ENCODE data around the gene LRRC3. TPM values are rescaled to one million over a fixed set of nuclear protein-coding genes. Genes with fewer than 3 reads are reported as not detected.
"Not testable (repeated sequence)": the region's sequence is repeated elsewhere in the genome, so short reads cannot be mapped to it uniquely, and the experiment has no call there.

LRRC3 gene, protein sequence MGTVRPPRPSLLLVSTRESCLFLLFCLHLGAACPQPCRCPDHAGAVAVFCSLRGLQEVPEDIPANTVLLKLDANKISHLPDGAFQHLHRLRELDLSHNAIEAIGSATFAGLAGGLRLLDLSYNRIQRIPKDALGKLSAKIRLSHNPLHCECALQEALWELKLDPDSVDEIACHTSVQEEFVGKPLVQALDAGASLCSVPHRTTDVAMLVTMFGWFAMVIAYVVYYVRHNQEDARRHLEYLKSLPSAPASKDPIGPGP
- total RNA-seq: 3.3 and 3.9 TPM in 2 replicates

DNA sequence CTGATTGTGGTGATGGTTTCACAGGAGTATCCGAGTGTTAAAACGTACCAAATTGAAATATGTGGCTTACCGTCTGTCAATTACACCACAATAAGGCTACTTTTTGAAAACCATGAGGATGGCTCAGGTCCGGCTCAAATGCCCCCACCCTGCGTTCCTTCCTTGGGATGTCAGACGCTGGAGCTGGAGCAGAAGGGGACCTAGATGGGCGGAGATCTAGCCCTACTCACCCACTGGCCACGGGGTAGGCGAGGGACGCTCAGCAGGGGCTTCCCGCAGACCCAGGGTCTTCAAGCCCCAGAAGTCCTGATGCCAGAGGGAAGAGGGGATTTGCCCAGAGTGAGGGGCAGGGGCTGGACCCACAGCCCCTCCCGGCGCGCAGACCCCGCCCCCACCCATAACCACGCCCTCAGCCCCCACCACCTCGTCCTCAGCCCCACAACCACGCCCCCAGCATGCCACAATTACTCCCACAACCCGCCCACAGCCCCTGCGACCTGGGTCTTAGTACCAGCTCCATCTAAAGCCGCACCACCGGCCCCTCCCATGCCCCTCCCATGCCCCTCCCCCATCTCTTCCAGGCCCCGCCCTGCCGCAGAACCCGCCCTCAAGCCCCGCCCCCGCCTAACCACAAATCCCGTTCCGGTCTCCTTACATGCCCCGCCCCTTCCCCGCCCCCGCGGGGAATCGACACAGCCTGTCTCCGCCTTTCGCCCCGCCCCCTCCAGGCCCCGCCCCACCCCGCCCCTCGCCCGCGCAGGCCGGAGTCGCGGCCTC lies at the start of gene LRRC3:
TSS of gene LRRC3 (plus strand) at position 764 of the 777 bp plus-strand sequence. CDS start 1,135 bp downstream, outside the sequence.
- intact Hi-C loops (cut with micrococcal nuclease): loop anchor here (1.0 kb wide), 3 partner anchors 27 to 418 kb away; partner anchors contain the start of genes CFAP410 and PTTG1IP

- intact Hi-C loops (cut with micrococcal nuclease): no loop called here
These were observed 49.1 kb upstream of the LRRC3 start for GRCh38 chr21:44405948-44406872.

DNA sequence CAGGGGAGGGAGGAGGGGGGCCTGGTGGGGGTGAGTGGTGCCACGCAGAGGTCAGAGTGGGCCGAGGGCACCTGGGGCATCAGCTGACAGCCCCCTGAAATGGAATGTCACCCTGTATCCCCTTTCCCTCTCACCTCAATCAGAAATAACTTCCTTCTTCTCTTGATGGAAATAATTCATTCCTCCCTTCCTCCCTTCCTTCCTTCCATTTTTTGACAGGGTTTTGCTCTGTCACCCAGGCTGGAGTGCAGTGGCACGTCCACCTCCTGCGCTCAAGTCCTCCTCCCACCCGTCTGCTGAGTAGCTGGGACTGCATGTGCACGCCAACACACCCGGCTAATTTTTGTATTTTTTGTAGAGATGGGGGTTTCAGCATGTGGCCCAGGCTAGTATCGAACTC lies 48.4 kb upstream of the LRRC3 start:
- intact Hi-C loops (cut with micrococcal nuclease): no loop called here

- intact Hi-C loops (cut with micrococcal nuclease): no loop called here
These were observed 47.8 kb upstream of the LRRC3 start for GRCh38 chr21:44407493-44407892.

GRCh38 chr21:44408226-44408625 lies 47.1 kb upstream of the LRRC3 start:
- intact Hi-C loops (cut with micrococcal nuclease): no loop called here

DNA sequence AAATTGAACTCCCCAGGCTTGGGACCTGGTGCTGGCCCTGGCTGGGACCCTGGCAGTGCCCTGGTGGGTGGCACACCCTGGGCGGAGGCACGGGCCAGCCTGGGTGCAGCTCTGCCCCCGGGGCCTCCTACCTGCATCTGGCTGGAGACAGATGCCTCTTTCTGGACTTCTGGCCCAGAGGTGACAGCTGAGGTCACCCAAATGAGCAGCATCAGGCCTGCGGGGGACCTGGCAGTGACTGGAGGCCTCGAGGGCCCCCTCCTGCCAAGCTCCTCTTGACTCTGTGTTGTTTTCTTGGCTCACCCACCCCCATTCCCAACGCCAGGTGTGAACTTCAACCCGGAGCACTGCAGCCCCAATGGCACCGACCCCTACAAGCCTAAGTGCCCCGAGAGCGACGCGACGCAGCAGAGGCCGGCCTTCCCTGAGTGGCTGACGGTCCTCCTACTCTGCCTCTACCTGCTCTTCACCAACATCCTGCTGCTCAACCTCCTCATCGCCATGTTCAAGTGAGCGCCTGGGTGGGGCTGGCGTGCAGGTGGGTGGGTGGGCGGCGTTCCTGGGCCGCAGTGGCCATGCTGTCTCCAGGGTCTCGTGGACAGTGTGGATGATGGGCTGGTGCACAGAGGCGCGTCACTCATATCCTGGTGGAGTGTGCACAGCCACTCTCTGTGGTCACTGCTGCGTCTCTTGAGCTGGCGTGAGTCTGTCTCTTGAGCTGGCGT lies 41.6 kb upstream of the LRRC3 start:
- intact Hi-C loops (cut with micrococcal nuclease): no loop called here

GRCh38 chr21:44414291-44415072 lies 40.8 kb upstream of the LRRC3 start:
- intact Hi-C loops (cut with micrococcal nuclease): no loop called here

DNA sequence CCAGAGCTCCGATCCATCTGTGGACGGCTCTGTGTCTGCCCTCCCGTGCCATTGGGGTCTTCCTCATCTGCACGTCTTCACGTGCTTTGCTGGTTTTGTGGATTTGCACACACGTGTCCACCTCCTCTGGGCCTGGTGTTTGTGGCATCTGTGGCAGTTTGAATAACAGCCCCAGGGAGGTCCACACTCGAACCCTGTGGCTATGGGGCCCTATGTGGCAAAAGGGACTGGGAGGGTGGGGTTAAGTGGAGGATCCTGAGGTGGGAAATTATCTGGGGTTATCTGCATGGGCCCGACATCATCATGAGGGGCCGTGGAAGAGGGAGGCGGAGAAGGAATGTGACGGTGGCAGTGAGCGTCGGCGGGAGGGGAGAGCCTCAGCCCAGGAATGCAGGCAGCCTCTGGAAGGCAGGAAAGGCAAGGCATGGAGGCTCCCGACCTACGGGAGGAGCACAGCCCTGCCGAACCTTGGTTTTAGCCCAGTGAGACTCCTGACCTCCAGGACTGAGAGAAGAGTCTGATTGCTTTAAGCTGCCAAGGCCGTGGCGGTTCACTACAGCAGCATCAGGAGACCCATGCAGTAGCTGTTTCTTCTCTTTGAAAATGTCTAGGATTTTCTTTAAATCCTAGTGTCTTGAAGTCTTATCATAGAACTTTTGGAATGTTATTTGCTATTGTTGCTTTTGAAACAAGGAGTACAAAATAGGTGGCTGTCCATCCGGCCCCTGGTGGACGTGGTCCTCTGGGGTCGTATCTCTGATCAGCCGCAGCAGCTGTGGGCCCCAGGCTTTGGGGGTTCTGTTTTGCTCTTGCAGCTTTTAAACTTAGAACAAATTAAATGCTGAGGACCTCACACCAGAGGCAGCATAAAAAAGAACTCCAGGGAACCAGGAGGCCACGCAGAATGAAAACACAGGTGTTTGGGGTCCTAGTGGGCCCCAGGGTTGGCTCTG lies 40.0 kb upstream of the LRRC3 start:
- intact Hi-C loops (cut with micrococcal nuclease): no loop called here

GRCh38 chr21:44416193-44416592 lies 39.1 kb upstream of the LRRC3 start:
- intact Hi-C loops (cut with micrococcal nuclease): no loop called here

- intact Hi-C loops (cut with micrococcal nuclease): not testable (repeated sequence)
These were observed 37.6 kb upstream of the LRRC3 start for GRCh38 chr21:44417621-44418107.

DNA sequence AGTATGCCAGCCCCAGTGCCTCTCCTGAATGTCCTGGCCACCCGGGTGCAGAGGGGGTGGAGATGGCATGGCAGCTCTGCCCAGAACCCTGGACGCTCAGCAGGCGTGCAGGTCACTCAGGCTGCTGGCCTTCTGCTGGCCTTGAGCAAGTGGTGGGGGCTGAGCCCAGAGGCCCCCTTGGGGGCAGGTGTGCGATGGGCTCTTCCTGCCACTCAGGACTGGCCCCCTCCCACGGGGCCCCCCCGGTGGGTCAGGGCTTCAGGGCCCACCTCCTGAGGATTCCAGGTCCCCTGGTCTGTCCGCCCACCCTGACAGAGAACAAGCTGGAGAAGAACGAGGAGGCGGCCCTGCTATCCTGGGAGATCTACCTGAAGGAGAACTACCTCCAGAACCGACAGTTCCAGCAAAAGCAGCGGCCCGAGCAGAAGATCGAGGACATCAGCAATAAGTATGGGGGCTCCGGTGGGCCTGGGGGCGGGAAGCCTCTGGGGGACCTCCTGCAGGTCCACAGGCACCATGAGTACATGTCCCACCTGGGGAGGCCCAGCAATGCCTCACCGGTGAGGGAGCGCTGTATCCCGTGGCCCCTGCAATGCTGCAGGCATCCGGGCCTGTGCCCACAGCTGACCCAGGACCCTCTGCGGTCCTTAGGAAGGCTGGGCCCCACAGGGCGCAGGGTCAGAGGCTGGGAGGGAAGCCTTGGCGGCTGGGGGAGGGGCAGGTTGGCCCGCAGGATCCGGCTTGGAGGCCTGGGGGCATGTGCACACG lies 37.0 kb upstream of the LRRC3 start:
- intact Hi-C loops (cut with micrococcal nuclease): no loop called here

DNA sequence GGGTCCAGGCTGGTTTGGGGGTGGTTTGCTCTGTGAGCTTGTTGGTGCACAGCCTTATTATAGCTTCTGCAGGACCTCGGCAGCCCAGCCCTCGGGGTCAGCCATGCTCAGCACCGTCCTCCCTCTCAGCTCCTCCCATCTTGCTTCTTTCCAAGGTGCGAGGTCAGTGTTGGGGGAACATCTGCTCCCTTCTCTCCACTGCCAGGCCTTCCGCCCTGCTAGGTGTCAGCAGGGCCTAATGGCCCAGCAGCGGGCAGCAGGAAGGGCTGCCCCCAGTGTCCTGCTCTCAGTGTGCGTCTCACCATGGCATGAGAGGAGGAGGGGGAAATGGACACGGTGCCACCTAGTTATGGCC lies 36.5 kb upstream of the LRRC3 start:
- intact Hi-C loops (cut with micrococcal nuclease): no loop called here

DNA sequence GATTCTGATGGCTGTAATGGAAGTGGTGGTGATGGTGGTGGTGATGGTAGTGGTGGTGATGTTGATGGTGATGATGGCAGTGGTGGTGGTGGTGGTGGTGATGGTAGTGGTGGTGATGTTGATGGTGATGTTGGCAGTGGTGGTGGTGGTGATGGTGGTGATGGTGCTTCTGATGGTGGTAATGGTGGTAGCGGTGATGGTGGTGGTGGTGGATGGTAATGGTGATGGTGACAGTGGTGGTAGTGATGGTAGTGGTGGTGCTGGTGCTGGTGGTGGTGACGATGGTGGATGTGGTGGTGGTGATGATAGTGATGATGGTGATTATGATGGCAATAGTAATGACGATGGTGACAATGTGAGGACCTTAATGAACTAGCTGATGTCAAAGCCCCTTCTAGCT lies 35.6 kb upstream of the LRRC3 start:
- intact Hi-C loops (cut with micrococcal nuclease): no loop called here

GRCh38 chr21:44420416-44421205 lies 34.7 kb upstream of the LRRC3 start:
- intact Hi-C loops (cut with micrococcal nuclease): no loop called here

DNA sequence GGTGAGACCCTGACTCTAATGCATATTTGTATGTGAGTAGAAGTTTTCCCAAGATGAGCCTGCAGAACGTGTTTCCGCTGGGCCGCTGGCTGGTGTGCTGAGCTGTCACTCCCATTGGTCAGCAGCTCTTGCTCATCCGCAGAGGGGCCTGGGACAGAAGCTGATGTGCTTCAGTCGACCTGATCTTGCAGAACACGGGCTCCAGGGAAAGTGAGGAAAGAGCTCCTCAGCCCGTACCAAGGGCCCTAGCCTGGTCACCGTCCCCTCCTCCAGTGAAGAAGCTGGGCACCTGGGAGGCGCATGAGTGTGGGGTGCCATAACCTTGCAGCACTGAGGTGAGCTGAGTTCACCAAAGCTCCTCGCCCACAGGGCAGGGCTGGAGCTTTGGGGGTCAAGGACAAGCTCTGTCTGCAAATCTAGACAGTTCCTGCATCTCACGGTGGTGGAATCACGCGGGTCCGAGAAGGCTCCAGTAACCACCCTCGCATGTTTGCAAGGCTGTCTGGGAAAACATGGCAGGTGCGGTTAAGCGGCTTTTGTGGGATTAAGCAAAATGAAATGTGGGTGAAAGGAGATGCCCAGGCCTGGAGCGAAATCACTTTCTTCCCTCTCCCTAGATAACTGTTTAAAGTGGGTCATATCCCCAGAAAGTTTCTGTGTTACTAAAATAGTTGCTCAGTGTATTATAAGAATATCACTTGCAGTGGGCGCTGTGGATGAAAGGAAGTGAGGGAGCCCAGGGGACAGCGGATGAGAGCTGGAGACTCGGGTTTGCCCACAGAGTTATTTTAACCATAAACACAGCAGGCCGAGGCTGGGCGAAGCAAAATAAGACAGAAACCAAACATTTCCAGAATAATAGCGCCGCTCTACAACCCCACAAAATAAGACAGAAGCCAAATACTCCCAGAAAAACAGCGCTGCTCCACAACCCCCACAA lies 33.1 kb upstream of the LRRC3 start:
- intact Hi-C loops (cut with micrococcal nuclease): no loop called here

DNA sequence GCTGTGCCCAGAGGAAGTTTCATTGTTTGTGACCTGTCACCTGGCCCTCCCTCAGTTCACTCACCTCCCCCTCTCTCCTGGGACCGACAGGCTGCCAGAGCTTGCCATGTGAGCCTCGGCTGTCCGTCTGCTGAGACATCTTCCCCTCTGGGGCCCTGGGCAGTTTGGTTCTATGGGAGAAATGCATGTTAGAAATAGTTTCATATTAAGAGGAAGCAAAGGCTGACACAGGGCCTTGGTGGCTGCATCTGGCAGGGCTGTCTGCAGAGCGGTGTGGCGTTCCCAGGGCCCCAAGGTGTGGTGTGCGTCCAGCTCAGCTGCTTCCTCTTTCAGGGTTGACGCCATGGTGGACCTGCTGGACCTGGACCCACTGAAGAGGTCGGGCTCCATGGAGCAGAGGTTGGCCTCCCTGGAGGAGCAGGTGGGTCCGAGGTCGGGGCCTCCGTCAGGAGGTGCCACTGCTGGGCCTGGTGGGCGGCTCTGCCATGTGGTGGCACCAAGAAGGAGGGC lies 31.9 kb upstream of the LRRC3 start:
- intact Hi-C loops (cut with micrococcal nuclease): no loop called here
